Measurements from ENCODE around the gene LRP1B.

Gene LRP1B

DNA sequence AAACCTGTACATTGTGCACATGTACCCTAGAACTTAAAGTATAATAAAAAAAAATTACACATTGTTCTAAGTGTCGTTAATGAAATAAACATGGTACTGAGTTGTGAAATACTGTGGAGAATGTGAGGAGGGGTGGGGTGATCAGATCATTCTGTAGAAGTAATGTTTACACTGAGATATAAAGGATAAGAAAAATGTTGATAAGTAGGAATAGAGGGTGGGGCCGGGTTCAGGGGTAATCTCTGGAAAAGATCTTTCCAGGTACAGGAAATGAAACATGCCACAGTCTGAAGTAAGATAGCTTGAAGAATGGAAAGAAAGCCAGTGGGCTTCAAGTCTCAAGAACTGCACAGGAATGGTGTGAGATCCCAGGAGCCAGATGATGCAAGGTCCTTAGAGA, 1482.4 kb downstream of the LRP1B start:
- no peak for DNase-seq

DNA sequence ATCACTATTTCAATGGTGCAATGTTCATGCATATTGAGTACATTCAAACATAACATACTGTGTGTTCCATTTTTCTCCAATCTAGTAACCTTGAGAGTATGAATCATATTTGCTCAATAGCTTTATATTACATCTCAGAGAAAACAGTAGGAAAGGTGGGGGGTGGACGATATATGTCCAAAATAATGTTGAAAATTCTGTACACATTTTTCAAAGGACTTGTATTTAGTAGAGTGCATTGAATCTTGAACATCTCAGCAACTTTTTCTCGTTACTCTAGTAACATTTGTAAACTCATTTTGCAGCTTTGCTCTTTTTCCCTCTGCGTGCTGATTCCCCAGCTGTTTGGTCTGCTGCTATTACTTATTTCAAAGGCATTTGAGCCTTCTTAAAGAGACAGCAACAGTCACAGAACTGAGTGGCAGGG, 1487.0 kb downstream of the LRP1B start:
- DNase-seq = no peak

DNA sequence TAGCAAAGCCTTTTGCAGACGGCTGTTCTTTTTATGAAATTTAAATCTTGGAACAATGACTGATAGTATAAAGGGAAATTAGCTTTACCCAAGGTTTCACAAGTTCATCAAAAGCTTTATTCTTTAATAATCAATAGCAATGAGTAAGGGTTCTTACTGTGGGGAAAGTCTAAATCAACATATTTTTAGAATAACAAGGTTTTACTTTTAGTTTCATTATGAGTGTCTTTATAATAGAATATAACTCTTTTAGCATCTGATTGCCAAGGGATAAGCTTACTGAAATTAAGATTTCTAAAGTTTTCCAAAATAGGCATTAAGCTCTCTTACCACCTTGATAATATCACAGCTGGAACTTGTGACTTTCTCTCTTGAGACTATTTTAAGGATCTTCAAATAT, 1489.7 kb downstream of the LRP1B start:
- DNase-seq = no peak

DNA sequence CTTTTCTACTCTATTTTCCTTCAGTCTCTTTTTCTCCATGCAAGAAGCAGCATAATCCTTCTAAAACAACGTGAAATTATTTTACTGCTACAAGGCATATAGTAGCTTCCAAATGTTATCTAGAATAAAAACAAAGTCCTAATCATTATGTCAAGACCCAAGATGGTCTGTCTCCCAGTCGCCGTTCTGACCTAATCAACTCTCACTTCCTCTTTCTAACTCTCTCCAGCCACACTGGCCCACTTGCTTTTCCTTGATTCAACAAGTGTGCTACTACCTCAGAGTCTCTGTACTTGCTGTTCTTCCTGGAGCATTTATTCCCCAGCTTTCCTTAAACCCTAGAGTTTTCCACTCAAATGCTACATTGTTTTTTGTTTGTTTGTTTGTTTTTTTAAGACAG, 1491.2 kb downstream of the LRP1B start:
- no peak for DNase-seq

DNA sequence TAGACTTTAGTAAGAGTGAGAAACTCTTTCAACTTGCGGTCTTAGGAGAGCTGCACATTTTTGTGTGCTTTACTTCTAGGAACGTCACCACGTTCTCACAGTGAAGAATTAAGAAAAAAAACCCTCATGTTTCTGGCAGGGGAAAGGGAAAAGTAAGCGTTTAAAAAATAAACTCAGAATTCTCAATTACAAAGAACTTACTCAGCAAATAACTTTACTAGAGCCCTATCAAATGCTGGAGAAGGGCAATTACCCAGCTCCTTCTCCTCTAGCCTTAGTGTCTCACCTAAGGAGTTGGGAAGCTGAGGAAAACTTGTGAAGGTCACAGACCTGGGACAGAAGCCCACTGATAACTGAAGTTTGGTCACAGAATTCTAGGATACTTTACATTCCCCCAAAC, 1500.3 kb downstream of the LRP1B start:
- no peak for DNase-seq

DNA sequence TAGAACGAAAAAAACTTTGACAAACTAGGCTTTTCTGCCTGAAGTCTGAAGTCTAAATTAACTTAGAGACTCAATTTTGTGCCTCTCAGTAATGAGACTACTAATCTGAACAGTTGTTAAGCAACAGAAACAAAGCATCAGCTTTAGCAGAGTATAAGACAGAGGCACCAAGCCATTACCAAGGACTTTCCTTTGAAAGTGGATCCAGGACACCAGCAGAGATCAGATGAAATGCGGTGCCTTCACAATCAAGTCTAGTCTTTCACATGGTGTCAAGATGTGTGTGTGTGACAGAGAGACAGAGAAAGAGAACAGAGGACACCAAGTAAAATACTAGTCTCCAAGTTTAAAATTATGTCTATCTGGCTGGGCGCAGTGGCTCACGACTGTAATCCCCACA, 1502.9 kb downstream of the LRP1B start:
- DNase-seq = no peak

DNA sequence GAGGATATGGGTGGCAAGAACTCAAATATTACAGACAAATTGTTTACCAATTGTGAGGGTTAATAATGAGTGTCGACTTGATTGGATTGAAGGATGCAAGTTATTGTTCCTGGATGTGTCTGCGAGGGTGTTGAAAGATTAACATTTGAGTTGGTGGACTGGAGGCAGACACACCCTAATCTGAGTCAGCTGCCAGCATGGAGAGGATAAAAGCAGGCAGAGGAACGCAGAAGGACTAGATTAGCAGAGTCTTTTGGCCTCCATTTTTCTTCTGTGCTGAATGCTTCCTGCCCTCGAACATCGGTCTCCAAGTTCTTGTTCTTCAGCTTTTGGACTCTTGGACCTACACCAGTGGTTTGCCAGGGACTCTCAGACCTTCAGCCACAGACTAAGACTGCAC, 1503.7 kb downstream of the LRP1B start:
- no peak for DNase-seq

DNA sequence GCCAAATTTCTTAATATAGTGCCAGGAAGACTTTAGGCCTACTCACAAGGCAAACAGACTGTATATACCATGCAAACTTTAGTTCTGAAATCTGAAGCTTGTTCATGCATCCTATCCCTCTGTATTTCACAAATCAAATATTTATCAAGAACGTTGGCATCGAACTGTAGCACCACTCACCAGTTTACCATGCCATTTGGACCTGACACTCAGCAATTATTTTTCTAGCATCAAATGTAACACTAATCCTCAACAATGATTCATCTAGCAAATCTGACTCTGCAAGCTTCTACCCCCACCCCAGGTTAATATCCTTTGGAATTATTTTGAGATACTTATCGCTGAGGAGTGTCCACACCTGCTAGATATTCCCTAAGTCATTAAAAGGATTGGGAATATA, 1506.6 kb downstream of the LRP1B start:
- no peak for DNase-seq

DNA sequence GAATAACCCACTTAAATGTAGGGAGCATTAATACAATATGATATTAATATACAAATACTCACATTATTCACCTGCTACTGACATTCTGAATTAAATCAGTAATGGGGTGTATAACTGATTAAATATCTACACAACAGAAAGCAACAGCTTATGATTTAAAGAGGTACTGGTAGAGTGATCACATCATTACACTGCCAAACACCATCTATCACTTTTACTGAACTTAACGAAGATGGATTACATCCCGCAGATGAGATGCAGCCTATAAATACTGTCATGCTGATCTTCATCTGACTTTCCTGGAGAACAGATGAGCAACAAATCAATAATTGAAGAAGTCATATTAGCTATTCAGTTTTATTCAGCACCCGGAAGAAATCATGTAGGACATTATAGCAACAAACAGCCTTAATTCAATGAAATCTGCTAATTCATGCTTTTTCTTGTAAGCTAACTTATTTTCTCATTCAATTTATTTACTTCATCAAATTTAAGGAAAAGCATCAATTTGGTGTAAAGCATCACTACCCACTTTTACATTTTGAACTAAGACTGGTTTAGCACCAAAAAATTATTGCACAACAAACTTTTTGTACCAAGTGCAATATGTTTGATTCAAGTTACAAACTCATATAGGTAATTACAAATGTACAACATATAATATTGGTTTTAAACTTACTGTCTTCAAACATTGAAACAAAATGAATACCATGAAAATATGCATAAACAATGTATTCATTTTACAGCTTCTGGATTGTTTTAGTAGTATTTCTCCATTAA, 1509.0 kb downstream of the LRP1B start:
- DNase-seq = no peak

DNA sequence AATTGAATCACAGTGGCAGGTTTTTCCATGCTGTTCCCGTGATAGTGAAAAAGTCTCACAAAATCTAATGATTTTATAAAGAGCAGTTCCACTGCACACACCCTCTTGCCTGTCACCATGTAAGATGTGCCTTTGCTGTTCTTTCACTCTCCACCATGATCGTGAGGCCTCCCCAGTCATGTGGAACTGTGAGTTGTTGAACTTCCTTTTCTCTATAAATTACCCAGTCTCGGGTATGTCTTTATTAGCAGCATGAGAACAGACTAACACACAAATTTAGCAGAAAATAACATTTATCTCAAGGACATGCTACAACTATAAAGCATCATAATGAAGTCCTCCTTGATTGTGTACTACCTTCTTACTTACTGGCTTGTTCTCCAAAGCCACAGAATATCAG, 1526.0 kb downstream of the LRP1B start:
- DNase-seq = no peak

DNA sequence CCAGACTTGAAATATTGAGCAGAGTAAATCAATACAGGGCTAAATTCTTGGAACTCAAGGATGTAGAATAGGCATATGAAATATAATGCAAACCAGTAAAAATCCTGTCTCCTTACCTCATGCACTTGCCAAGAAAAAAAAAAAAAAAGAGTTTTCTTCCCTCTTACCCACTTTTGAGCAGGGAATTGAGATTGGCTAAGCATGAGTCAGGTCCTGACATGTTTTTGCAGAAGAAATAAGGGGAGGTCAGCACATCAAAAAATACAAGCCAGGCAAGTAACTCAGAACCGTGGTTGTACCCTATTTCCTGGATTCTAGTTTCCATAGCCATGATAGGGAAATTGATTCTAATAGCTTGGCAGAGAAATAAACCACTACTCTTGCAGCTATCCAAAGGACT, 1526.7 kb downstream of the LRP1B start:
- no peak for DNase-seq

DNA sequence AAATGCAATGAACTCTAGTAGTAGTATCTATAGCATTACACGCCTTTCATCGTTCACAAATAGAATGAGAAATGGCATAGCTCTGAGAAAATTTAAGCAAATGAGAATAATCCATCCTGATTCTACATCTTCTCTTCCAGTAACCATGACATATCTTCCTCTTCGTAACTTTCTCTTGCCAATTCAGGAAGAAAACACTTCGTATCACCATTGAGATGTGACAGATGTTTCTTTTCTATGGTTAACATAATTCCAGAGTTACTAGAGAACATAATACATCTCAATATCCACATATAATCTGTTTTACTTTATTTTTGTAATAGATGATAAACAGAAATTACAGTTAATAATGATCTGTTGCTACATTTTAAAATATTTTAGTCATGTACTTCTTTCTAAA, 1527.4 kb downstream of the LRP1B start:
- no peak for DNase-seq

DNA sequence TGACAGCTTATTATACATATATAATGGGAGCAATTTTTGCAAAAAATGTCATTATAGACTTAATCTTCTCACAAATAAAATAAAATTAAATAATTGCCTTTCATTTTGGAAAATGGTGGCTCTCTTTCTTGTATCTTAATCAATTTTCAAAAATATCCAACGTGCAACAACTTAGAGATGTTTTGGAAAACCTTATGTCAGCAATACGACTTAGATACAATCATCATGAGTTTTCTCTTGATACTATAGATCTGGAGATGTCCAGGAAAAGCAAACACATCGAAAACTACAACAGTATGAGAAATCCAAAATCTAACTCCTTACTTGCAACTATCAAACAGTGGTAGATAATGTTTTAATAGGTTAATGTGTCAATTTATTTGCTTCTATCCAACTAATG, 1529.0 kb downstream of the LRP1B start:
- DNase-seq = no peak

DNA sequence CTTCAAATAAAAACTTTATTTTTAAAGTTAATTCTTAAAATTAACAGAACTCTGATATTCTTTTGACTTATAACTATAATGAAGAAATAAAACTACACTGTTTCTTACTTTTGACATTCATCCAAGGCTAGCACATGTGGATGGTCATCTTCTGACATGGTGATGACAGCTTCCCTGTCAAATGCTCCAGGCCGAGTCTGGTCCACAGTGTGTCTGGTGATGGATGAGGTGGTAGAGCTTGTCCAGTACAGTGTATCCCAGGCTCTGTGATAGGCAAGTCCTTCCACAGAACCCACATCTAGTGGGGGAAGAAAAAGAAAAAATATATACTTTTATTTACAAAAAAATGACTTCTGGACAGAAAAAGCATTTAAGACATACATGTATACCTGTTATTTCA, 1529.5 kb downstream of the LRP1B start:
- DNase-seq = no peak

DNA sequence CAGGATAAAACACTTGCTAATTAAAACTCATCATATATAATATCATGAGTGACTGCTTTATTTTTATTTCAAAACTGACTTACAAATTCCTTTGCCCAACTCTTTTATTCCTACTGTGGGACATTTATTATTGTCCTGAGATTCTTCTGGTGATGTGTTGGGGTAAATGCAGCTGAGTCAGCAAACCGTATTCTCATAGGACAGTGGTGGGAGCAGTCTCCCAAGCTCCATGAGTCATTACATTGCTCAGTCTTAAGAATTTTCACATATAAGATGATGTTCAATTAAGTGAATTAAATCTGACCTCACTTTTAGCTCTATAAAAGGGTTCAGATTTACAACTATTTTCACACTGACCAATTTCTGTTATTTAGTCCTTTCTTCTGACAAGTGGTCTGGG, 1530.7 kb downstream of the LRP1B start:
- DNase-seq = no peak

DNA sequence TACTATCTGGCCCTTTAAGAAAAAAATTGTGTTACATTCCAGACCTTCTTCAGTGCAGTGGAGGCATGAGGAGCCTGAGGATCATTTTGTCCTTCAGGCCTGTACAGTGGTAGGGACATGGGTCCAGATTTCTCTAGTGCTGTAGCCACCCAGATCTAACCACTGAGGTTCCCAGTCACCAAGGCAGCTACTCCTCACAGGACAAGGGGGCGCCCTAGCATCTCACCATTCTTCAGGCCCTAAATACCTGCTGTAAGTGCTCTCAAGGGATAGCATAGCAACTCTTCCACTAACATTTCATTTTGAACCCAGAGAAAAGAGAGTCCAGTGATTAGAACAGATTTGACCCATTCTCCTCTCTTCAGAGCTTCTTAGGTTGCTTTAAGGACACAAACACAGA, 1533.0 kb downstream of the LRP1B start:
- DNase-seq = no peak

DNA sequence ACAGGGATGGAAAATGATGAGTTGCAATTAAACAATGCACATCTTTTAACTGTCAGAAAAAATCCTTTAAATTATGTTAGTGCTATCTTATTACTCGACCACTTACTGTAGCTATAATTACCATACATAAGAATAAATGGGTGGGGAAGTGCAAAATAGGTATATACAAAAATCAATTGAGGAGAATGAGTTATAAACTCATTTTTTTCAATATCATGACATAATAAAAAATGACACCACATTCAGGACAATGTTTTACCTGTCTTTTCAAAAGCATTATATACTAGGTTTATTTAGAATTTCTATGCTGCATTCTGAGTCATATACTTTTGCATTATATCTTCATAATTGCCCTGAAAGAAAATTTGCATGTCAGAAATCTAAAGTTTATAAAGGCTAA, 1533.6 kb downstream of the LRP1B start:
- no peak for DNase-seq

DNA sequence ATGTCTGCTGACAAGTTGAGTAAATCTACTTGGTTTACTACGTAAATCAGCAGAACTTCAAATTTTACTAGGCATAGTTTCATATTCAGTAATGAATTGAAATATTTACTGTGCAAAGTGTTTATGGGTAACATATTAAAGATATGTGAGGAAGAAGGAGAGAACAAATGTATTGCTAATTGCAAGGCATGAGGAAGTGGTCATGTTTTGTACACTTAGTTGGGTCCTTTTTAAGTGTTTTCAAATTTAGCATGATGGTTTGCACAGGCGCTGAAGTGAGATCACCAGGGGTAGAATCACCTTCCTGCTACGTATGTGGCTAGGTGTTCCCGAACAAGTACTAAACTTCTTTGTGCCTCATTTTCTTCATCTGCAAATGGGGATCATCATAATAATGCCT, 1534.4 kb downstream of the LRP1B start:
- no peak for DNase-seq

DNA sequence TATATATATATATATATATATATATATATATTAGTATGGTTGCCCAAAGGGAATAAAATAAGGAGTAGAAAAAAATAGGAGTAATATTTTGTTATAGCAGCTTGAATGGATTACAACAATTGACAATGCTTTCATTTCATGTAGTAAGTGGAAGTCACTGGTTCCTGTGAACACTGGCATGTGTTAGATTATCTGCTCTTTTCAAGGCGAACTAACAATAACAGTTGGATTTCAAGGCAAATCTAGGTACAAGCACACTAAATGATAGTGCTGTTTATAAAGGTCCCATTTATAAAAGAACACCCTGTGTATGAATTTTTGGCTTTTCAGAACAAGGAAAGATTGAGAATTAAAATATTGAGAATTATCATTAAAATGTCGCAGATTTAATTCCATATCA, 1535.7 kb downstream of the LRP1B start:
- no peak for DNase-seq

DNA sequence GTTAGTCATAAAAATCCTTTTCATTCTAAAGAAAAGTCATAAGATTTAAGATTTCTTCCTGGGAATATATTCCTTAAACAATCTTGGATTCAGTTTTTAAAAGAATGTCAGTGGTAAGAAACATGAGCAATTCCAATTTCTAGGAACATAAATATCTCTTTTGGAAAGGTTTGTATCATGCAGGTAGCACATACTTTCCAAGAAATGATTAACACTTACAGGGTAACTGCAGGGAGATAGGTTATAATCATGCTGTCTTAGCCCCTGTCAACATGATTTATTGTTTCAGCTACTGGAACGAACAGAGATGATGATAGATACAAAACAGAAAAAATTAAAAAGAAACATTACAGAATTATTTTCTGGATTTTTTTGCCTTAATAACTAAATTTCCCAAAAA, 1537.7 kb downstream of the LRP1B start:
- no peak for DNase-seq

DNA sequence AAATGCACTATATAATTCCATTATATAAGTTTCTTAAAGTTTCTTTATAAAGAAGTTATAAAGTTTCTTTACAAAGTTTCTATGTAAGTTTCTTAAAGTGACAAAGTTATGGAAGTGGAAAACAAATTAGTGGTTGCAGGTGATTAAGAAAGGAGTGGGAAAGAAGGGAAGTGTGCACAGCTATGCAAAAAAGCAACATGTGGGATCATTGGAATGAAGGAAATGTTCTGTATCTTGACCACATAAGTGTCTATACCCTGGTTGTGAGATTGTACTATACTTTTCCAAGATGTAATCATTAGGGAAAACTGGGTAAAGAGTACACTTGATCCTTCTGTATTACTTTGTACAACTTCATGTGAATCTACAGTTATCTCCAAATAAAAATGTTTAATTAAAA, 1541.1 kb downstream of the LRP1B start:
- DNase-seq = no peak

DNA sequence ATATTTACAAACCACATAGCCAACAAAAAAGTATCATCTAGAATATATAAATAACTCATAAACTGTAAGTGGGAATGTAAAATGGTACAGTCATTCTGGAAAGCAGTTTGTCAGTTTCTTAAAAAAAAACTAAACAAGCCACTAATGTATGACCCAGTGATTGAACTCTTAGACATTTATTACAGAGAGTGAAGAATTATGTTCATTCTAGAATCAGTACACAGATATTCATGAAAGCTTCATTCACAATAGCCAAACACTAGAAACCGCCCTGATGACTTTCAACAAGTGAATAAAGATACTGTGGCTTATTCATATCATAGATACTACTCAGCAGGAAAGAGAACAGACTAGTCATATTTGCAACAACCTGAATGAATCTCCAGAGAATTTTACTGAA, 1541.5 kb downstream of the LRP1B start:
- no peak for DNase-seq

DNA sequence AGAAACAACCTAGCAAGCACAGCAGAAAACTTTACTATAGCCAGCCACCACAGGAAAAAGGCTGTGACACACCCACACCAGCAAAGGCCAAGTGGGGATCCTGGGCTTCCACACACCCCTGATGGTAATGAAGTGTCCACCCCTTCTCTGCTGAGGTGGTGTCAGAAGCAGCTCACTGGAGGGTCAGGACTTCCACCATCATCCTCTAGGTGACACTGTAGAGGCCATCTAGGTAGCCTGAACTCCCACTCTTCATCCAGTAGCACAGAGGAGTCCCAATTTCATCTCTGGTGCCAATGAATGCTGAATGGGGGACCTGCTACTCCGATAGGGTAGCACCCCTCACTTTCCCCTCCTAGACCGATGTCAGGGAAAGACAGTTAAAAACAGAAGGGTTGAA, 1544.4 kb downstream of the LRP1B start:
- DNase-seq = no peak

DNA sequence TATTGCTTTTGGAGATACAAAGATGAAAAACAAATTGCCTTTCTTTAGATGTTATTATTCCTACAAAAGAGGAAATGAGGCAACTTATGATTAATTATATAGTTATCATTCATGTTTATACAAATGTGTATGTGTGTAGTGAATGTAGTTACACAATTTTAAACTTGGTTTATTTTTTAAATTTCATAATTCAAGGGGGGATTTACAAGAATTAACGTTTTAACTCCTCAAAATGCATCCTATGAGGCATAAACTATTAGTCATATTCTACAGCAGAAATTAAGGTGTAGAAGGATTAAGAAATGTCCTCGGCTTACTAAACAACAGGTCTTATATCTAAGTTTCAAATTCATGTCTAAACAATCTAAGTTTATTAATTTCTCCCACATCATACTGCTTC, 1545.8 kb downstream of the LRP1B start:
- no peak for DNase-seq

DNA sequence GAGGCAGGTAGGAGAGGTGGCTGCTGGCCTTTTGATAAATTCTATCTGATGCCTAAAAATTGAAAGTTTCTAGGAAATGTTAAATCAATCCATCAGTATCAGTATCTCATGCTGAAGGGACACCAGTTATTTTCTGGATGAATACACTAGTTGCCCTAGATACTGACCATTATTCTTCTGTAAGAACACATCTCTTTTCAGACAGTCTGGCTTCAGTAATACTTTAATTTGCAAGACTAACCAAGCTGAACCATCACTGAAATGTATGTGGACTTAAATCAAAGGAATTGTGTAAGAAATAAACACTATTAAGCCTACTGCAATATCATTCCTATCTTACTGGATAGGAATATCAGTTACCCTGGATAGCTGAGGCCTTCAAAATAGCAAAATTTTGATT, 1546.3 kb downstream of the LRP1B start:
- no peak for DNase-seq

All from CD4-positive, alpha-beta T cell treated with Interleukin-1 beta for 1 hour (primary cell).